Hematopoietic multipotent progenitor cell treated with erythropoietin and hydrocortisone succinate and interleukin-3 and kit ligand, for 17 days (in vitro differentiated cells): Measurements from ENCODE around the gene CSTPP1.

ENCODE experiments used
- DNase-seq: peaks from one replicate; pipeline ENCODE4 v3.0.0-alpha.2; 2015; ENCODE audit warnings: low spot score

Gene CSTPP1

GRCh38 chr11:47161890-47162289 is 225.3 kb downstream of the CSTPP1 start:
- no peak for DNase-seq

GRCh38 chr11:47162426-47162825 is 225.9 kb downstream of the CSTPP1 start:
- DNase-seq: no peak

- DNase-seq: no peak
Observed at GRCh38 chr11:47163193-47163592, 226.6 kb downstream of the CSTPP1 start.

GRCh38 chr11:47163898-47164297 is 227.3 kb downstream of the CSTPP1 start:
- no peak for DNase-seq

GRCh38 chr11:47164321-47164720 is 227.8 kb downstream of the CSTPP1 start:
- no peak for DNase-seq

GRCh38 chr11:47165253-47165840 is 228.8 kb downstream of the CSTPP1 start:
- no peak for DNase-seq

GRCh38 chr11:47166368-47166767 is 229.8 kb downstream of the CSTPP1 start:
- DNase-seq: no peak

GRCh38 chr11:47171061-47171838 is 234.7 kb downstream of the CSTPP1 start:
- DNase-seq: no peak

GRCh38 chr11:47171856-47172255 is 235.3 kb downstream of the CSTPP1 start:
- no peak for DNase-seq

GRCh38 chr11:47172740-47173336 is 236.3 kb downstream of the CSTPP1 start:
- no peak for DNase-seq

GRCh38 chr11:47175746-47176327 is 239.3 kb downstream of the CSTPP1 start:
- no peak for DNase-seq

- DNase-seq: peak; percentile 96
Observed at GRCh38 chr11:47176328-47177228, 240.0 kb downstream of the CSTPP1 start, which contains the start of gene ARFGAP2. ARFGAP2 (minus strand) TSS chr11:47176879; CDS start chr11:47176853, 26 bp downstream.

- peak; percentile 95 for DNase-seq
Observed at GRCh38 chr11:47177229-47177845, 240.8 kb downstream of the CSTPP1 start.

- DNase-seq: no peak
Observed at GRCh38 chr11:47177846-47178245, 241.3 kb downstream of the CSTPP1 start.

GRCh38 chr11:47178316-47178715 is 241.8 kb downstream of the CSTPP1 start:
- no peak for DNase-seq

- DNase-seq: no peak
Observed at GRCh38 chr11:47178737-47179654, 242.4 kb downstream of the CSTPP1 start.

GRCh38 chr11:47179655-47179991 is 243.1 kb downstream of the CSTPP1 start:
- peak; percentile 64 for DNase-seq

- DNase-seq: no peak
Observed at GRCh38 chr11:47180006-47180787, 243.6 kb downstream of the CSTPP1 start.

GRCh38 chr11:47181271-47181670 is 244.7 kb downstream of the CSTPP1 start:
- DNase-seq: no peak

- no peak for DNase-seq
Observed at GRCh38 chr11:47182380-47182779, 245.8 kb downstream of the CSTPP1 start.
